HG03039 (cell line): ENCODE results near the gene SERPINA1.

ENCODE experiments used
- ATAC-seq: cut with Tn5 transposase; IDR thresholded peaks from one replicate; pipeline ENCODE4 v1.9.1; 2021; ENCODE audit warnings: mild to moderate bottlenecking, moderate library complexity; ENCODE audit not compliant: unreplicated experiment

SERPINA1 gene

GRCh38 chr14:94349276-94349675, 39.1 kb downstream of the SERPINA1 start:
- no peak for ATAC-seq

GRCh38 chr14:94348836-94349235, 39.6 kb downstream of the SERPINA1 start:
- ATAC-seq = no peak

- ATAC-seq = no peak
Observed at GRCh38 chr14:94346841-94347240, 41.6 kb downstream of the SERPINA1 start.

GRCh38 chr14:94346065-94346786, 42.2 kb downstream of the SERPINA1 start:
- ATAC-seq = peak; percentile 62

GRCh38 chr14:94345344-94346064, 42.9 kb downstream of the SERPINA1 start:
- ATAC-seq = no peak

GRCh38 chr14:94344389-94344788, 44.0 kb downstream of the SERPINA1 start:
- ATAC-seq = no peak

- no peak for ATAC-seq
Observed at GRCh38 chr14:94343238-94344005, 45.0 kb downstream of the SERPINA1 start.

GRCh38 chr14:94342334-94342934, 46.0 kb downstream of the SERPINA1 start:
- ATAC-seq = no peak

GRCh38 chr14:94341656-94342333, 46.6 kb downstream of the SERPINA1 start:
- ATAC-seq = no peak

- no peak for ATAC-seq
Observed at GRCh38 chr14:94340533-94340932, 47.9 kb downstream of the SERPINA1 start.

GRCh38 chr14:94338023-94338422, 50.4 kb downstream of the SERPINA1 start:
- no peak for ATAC-seq

GRCh38 chr14:94337274-94337673, 51.1 kb downstream of the SERPINA1 start:
- ATAC-seq = no peak

- ATAC-seq = no peak
Observed at GRCh38 chr14:94334872-94335271, 53.5 kb downstream of the SERPINA1 start.

- ATAC-seq = no peak
Observed at GRCh38 chr14:94332587-94332986, 55.8 kb downstream of the SERPINA1 start.

GRCh38 chr14:94332063-94332583, 56.3 kb downstream of the SERPINA1 start:
- ATAC-seq = no peak

GRCh38 chr14:94331462-94331861, 56.9 kb downstream of the SERPINA1 start:
- ATAC-seq = no peak

GRCh38 chr14:94330857-94331256, 57.5 kb downstream of the SERPINA1 start:
- ATAC-seq = no peak

- no peak for ATAC-seq
Observed at GRCh38 chr14:94330432-94330831, 58.0 kb downstream of the SERPINA1 start.

- ATAC-seq = no peak
Observed at GRCh38 chr14:94329857-94330256, 58.5 kb downstream of the SERPINA1 start.

GRCh38 chr14:94328196-94328595, 60.2 kb downstream of the SERPINA1 start:
- ATAC-seq = no peak
